ENCODE results near the gene ARMC7.
A peak's percentile ranks its signal among the peaks of the same experiment; 100 is the strongest.
"Not testable (repeated sequence)": the region's sequence is repeated elsewhere in the genome, so short reads cannot be mapped to it uniquely, and the experiment has no call there.

The ARMC7 gene

DNA sequence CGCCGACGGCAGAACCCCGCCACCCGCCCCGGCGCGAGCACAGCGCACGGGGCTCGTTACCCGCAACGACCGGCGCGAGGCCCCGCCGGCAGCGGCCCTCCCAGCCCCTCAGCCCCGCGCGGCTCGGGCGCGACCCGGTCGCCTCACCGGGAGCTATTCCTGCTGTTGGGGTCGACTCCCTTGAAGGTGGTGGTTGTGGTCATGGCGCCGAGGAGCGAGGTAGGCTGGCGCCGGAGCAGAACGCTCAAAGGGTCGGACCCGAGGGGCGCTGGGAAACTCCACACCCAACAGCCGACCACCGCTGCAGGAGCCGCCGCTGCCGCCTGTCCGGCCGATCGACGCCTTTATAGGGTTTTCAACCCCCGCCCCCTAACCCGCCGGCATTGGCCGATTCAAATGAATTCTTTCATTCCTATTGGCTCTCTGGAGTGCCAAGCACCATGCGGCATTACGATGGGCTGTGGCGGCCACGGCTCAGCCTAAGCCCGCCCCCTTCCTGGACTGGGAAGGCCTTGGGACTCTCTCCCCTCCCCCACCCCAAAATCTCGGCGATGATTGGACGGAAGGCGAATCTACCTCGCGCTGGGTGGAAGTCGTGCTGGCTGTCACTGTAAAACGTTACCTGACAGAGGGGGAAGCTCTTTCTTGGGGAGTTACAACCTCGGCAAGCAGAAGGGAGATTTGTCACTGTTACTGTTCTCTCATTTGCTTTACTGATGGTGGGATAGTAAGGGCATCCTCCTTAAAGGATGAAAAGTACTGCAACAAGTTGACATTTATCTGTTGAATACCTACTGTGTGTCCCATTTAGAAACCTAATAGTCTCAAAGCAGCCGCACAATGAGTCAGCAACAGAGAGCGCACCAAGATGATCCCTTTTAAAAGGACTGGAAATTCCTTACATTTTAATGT lies 44.7 kb downstream of the ARMC7 start, which contains the start of gene JPT1:
JPT1 (minus strand) TSS at position 318 of the 912 bp plus-strand sequence; CDS start at position 203, 115 bp downstream.
- DNase-seq (ENCODE audit: low read depth) = peak; percentile 94

DNA sequence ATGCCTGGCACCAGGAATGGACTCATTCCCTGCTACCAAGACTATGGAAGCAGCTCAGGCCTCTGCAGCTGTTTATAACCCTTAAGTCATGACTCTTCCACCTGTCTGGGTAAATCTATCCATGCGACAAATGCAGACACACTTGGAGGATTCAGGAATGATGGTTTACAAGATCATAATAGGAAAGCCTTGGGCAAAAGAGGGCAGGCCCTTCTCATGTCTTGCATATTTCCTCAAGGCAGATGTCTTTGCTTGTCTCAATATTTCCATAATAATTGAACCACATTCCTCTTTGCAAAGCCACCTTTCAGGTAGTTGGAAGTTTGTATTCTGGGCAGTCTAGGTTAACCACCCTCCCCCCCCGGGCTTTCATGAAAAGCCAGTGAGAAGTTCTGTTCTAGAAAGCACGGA lies 45.4 kb downstream of the ARMC7 start:
- DNase-seq (ENCODE audit: low read depth) = no peak

DNA sequence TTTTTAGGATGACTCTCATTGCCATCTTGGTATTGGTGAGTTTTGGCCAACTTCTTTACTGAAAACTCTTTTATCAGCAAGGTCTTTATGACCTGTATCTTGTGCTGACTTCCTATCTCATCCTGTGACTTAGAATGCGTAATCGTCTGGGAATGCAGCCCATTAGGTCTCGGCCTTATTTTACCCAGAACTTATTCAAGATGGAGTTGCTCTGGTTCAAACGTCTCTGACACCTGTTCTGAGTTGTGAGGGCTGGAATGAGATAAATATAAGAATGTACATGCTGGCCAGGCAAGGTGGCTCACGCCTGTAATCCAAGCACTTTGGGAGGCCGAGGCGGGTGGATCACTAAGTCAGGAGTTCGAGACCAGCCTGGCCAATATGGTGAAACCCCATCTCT lies 48.7 kb downstream of the ARMC7 start:
- DNase-seq (ENCODE audit: low read depth) = not testable (repeated sequence)

DNA sequence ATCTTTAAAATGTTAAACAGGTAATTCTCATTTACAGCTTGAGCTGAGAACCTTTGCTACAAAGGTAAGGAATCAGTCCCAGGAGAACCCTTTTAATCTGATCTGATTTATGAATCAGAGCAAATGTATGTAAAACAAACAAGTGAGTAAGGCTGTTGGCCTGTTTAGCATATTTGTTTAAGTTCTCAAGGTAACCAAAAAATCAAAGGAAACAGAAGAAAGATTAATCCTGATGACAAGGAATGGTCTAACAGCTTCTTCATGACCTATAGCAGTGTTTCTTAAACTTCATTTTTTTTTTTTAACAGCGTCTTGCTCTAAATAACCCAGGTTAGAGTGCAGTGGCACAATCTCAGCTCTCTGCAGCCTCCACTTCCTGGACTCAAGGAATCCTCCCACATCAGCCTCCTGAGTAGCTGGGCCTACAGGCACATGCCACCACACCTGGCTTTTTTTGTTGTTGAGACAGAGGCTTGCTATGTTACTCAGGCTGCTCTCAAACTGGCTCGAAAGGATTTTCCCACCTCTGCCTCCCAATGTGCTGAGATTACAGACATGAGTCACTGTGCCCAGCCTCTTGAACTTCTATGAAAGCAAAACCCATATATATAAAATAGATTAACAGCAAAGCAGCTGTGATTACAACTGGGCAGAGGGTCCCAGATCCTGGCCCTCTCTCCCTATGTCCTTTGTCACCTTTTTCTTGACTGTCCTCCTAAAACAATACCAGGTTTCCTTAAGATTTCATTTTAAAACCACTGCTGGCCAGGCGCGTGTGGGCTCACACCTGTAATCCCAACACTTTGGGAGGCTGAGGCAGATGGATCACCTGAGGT lies 49.6 kb downstream of the ARMC7 start:
- DNase-seq (ENCODE audit: low read depth) = no peak

DNA sequence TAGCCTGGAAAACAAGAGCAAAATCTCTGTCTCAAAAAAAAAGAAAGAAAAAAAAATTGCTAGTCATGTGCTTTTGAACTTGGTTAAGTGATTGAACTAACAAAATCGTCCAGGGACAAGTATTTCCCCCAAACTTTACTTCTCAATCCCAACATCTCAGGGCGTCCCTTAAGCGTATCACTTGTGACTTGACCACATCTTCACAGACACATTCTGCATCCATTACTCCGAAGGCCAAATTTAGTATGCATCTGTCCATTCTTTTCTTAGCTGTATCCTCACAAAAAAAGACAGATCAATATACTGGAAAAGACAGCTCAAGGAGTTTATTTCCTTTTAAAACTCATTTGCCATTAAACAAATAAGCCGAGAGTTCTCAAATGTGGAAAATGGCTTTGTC lies 50.4 kb downstream of the ARMC7 start:
- no peak for DNase-seq (ENCODE audit: low read depth)

DNA sequence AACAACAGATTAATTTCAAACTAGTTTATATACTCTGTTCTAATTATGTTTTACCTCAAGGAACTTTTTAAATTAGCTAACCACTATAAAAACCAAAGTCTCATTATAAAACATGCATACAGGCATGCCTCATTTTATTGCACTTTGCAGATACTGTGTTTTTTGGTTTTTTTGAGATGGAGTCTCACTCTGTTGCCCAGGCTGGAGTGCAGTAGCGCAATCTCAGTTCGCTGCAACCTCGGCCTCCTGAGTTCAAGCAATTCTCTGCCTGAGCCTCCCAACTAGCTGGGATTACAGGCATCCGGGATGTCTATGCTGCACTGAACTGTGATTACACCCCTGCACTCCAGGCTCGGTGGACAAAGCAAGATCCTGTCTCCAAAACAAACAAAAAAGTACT lies 53.3 kb downstream of the ARMC7 start:
- DNase-seq (ENCODE audit: low read depth) = no peak

DNA sequence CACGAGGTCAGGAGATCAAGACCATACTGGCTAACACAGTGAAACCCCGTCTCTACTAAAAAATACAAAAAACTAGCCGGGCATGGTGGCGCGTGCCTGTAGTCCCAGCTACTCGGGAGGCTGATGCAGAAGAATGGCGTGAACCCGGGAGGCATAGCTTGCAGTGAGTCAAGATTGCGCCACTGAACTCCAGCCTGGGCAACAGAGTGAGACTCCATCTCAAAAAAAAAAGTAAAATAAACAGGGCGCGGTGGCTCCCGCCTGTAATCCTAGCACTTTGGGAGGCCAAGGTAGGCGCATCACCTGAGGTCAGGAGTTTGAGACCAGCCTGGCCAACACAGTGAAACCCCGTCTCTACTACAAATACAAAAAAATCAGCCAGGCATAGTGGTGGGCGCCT lies 54.8 kb downstream of the ARMC7 start:
- DNase-seq (ENCODE audit: low read depth) = not testable (repeated sequence)

DNA sequence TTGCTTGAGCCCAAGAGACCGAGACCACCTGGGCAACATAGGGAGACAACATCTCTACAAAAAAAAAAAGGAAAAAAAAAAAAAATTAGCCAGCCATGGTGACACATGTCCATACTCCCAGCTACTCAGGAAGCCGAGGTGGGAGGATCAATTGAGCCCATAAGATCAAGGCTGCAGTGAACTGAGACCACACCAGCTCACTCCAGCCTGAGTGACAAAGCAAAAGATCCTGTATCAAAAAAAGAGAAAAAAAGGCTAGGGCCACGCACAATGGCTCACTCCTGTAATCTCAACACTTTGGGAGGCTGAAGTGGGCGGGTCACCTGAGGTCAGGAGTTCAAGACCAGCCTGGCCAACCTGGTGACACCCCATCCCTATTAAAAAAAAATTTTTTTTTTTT lies 59.2 kb downstream of the ARMC7 start:
- DNase-seq (ENCODE audit: low read depth) = no peak

DNA sequence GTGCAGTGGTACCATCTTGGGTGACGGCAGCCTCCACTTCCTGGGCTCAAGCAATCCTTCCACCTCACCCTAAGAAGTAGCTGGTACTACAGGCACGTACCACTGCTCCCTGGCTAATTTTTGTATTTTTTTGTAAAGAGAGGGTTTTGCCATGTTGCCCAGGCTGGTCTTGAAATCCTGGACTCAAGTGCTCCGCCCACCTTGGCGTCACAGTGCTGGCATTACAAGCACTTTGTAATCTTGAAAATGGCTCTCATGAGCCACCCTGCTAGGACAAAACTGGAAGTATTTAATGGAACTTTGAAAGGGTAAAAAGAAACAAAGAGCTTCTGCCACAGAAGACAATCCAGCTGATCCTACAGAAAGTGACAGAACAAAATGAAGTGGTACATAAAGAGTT lies 63.8 kb downstream of the ARMC7 start:
- no peak for DNase-seq (ENCODE audit: low read depth)

DNA sequence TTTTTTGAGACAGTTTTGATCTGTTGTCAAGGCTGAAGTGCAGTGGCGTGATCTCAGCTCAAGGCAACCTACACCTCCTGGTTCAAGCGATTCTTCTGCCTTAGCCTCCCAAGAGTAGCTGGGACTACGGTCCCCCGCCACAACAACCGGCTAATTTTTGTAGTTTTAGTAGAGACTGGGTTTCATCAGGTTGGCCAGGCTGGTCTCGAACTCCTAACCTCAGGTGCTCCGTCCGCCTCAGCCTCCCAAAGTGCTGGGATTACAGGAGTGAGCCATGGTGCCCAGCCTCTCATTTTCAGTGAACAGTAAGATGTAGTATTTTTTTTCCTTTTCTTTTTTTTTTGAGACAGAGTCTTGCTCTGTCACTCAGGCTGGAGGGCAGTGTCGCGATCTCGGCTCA lies 65.2 kb downstream of the ARMC7 start:
- DNase-seq (ENCODE audit: low read depth) = no peak

DNA sequence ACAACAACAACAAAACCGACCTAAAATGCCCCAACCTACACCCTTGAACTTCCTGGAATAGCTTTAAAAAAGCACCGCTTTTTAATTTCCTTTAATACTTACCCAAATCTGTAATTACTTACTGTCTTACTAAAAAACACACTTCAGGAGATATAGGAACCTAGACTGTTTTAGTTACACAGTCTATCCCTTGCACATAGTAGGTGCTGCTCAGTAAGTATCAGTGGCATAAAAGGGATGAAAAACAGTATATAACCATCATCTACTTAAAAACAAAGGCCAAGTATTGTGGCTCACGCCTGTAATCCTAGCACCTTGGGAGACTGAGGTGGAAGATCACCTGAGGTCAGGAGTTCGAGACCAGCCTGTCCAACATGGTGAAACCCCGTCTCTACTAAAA lies 66.9 kb downstream of the ARMC7 start:
- DNase-seq (ENCODE audit: low read depth) = no peak

DNA sequence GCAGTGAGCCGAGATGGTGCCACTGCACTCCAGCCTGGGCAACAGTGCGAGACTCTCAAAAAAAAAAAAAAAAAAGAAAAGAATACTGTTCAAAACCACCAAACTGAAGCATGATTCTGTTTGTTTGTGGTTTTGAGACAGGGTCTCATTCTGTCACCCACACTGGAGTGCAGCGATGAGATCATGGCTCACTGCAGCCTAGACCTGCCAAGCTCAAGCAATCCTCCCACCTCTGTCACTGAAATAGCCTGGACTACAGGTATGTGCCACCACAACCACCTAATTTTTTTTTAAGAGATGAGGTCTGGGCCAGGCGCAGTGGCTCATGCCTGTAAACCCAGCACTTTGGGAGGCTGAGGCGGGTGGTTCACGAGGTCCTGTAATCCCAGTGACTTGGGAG lies 68.7 kb downstream of the ARMC7 start:
- DNase-seq (ENCODE audit: low read depth) = no peak
